HEK293T (cell line): ENCODE measurements around the gene GALNS.
"Not testable (repeated sequence)": the region's sequence is repeated elsewhere in the genome, so short reads cannot be mapped to it uniquely, and the experiment has no call there.

ENCODE experiments used
- CTCF ChIA-PET: fragments of 350-600 bp; formaldehyde crosslinking; extraction: SDS; loops from one replicate; lab custom pipeline; 2021; ENCODE audit warnings: antibody characterized with exemption, inconsistent platforms; lab: Yijun Ruan, JAX
- POLR2A ChIA-PET: fragments of 350-600 bp; formaldehyde crosslinking; extraction: SDS; loops from one replicate; lab custom pipeline; 2020; ENCODE audit warnings: antibody characterized with exemption, inconsistent platforms; lab: Yijun Ruan, JAX
- DNase-seq: peaks from one replicate; pipeline ENCODE4 v3.0.0; 2012; ENCODE audit warnings: mixed read lengths; ENCODE audit errors: extremely low spot score
- ARNT ChIP-seq: fragments of 450-650 bp; IDR thresholded peaks from 2 replicates; pipeline ENCODE4 v1.6.1; 2017; ENCODE audit warnings: mild to moderate bottlenecking
- BHLHE40 ChIP-seq: fragments of 450-650 bp; IDR thresholded peaks from 2 replicates; pipeline ENCODE4 v1.6.1; 2016; ENCODE audit warnings: mild to moderate bottlenecking, moderate library complexity, borderline replicate concordance
- CTBP1 ChIP-seq: fragments of 450-650 bp; IDR thresholded peaks from 2 replicates; pipeline ENCODE4 v1.6.1; 2016; ENCODE audit warnings: borderline replicate concordance
- ELF4 ChIP-seq: fragments of 450-650 bp; IDR thresholded peaks from 2 replicates; pipeline ENCODE4 v1.6.1; 2017; ENCODE audit warnings: antibody characterized with exemption
- FOXA1 ChIP-seq: fragments of 450-650 bp; IDR thresholded peaks from 2 replicates; pipeline ENCODE4 v1.6.1; 2016; ENCODE audit warnings: mild to moderate bottlenecking
- FOXK2 ChIP-seq: fragments of 450-650 bp; IDR thresholded peaks from 2 replicates; pipeline ENCODE4 v1.6.1; 2016; ENCODE audit warnings: mild to moderate bottlenecking
- FOXM1 ChIP-seq: fragments of 450-650 bp; IDR thresholded peaks from 2 replicates; pipeline ENCODE4 v1.6.1; 2017; ENCODE audit warnings: mild to moderate bottlenecking, borderline replicate concordance
- HDGF ChIP-seq: fragments of 450-650 bp; IDR thresholded peaks from 2 replicates; pipeline ENCODE4 v1.6.1; 2017; ENCODE audit warnings: antibody characterized with exemption, borderline replicate concordance
- L3MBTL2 ChIP-seq: fragments of 450-650 bp; conservative IDR thresholded peaks from 2 replicates; pipeline ENCODE4 v1.6.1; 2016; ENCODE audit warnings: mild to moderate bottlenecking
- LEF1 ChIP-seq: fragments of 450-650 bp; IDR thresholded peaks from 2 replicates; pipeline ENCODE4 v1.6.1; 2017; ENCODE audit warnings: mild to moderate bottlenecking, borderline replicate concordance
- NFRKB ChIP-seq: fragments of 450-650 bp; IDR thresholded peaks from 2 replicates; pipeline ENCODE4 v1.6.1; 2016; ENCODE audit warnings: mild to moderate bottlenecking, moderate library complexity
- SP1 ChIP-seq: fragments of 450-650 bp; IDR thresholded peaks from 2 replicates; pipeline ENCODE4 v1.6.1; 2017
- SUZ12 ChIP-seq: fragments of 450-650 bp; IDR thresholded peaks from 2 replicates; pipeline ENCODE4 v1.6.1; 2016; ENCODE audit warnings: mild to moderate bottlenecking
- TARDBP ChIP-seq: fragments of 450-650 bp; IDR thresholded peaks from 2 replicates; pipeline ENCODE4 v1.6.1; 2016
- ZNF384 ChIP-seq: fragments of 450-650 bp; IDR thresholded peaks from 2 replicates; pipeline ENCODE4 v1.6.1; 2016
- TF ChIP-seq, protein P1 (sequence below): fragments of 450-650 bp; IDR thresholded peaks from 2 replicates; pipeline ENCODE4 v1.6.1; 2016

The GALNS gene

DNA sequence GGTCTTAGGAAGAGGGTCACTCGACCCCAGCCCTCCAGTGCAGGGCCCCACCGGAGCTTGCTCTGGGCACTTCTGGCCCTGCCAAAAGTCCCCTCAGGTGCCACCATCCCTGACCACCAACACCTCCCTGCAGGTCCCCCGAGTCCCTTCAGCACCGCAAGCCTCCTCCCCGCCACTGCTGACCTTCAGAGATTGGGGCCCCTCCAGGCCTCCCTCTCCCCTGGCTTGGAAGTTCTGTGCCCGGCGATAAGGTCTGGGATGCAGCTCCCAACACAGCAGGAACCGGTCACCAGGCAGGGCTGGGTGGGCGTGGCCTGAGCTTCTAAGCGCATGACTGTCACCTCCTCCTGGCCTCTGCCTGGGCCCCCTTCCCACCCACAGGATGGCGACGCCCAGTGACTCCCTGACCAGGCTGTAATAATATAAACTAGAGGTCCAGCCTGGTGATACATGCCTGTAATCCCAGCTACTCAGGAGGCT is 82.9 kb downstream of the GALNS start:
- TF ChIP-seq LEF1 (no peak), HDGF (peak; percentile 82; the same call in 1 of the 2 replicates)
- ChIA-PET CTCF (interaction anchor here (1.1 kb wide), 2 partner anchors 19 to 37 kb away, joined by 4 to 7 read pairs; no protein-coding TSS in a partner anchor), POLR2A (interaction anchor here (1.1 to 4.4 kb wide), 5 partner anchors 9 to 36 kb away, joined by 3 to 30 read pairs (median 4); no protein-coding TSS in a partner anchor)
- no peak for DNase-seq

DNA sequence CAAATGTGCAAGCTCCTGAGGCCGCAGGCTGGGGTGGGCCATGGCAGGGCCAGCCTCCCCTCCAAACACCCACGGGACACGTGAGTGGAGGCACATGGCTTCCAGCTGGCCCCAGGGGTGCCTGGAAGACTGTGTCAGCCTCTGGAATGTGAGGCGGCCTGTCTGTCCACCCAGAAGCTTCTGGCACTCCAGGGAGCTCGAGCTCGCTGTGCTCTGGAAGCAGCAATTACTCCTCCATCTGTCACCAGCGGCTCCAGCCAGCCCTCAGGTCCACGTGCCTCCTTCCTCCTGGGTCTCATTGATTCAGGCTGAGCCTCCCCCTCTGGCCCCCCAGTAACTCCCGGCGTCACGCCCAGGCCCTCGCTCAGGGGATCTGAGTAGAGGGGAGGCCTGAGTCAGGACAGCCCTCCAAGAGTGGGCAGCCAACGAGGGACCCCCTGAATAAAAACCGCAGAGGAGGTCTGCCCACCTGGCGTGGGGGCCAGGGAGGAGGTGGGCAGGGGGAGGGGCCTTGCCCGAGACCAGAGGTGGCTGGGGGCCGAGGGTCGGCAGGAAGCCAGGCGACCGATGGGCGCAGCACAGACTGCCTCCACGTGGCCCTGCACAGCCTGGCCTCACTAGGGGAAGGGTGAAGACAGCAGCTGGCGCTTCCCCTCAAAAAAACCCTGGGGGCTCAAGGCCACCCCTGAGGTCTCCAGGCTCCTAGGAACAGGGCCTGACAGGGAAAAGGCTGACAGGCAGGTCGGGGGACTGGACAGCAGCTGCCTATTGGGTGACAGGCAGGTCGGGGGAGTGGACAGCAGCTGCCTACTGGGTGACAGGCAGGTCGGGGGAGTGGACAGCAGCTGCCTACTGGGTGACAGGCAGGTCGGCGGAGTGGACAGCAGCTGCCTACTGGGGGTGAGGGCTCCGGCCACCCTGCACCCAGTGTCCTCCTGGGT is 83.6 kb downstream of the GALNS start:
- DNase-seq, result no peak
- ChIA-PET POLR2A (interaction anchor here (1.1 to 4.4 kb wide), 6 partner anchors 9 to 37 kb away, joined by 3 to 30 read pairs (median 4); partner anchors contain the start of gene PIEZO1), CTCF (interaction anchor here (1.0 to 1.1 kb wide), 3 partner anchors 18 to 36 kb away, joined by 4 to 7 read pairs (median 5); no protein-coding TSS in a partner anchor)
- TF ChIP-seq ELF4 (no peak), BHLHE40 (no peak), NFRKB (no peak)
- TF ChIP-seq, protein P1, sequence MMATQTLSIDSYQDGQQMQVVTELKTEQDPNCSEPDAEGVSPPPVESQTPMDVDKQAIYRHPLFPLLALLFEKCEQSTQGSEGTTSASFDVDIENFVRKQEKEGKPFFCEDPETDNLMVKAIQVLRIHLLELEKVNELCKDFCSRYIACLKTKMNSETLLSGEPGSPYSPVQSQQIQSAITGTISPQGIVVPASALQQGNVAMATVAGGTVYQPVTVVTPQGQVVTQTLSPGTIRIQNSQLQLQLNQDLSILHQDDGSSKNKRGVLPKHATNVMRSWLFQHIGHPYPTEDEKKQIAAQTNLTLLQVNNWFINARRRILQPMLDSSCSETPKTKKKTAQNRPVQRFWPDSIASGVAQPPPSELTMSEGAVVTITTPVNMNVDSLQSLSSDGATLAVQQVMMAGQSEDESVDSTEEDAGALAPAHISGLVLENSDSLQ, result peak; percentile 20; the same call in 1 of the 2 replicates

DNA sequence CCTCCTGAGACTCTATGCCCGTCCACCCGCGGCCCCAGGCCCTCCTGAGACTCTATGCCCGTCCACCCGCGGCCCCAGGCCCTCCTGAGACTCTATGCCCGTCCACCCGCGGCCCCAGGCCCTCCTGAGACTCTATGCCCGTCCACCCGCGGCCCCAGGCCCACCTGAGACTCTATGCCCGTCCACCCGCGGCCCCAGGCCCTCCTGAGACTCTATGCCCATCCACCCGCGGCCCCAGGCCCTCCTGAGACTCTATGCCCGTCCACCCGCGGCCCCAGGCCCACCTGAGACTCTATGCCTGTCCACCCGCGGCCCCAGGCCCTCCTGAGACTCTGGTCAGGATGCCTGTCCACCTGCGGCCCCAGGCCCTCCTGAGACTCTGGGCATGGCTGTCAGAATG is 85.0 kb downstream of the GALNS start:
- CTCF ChIA-PET, result interaction anchor here (1.0 kb wide), 1 partner anchor 34 kb away, joined by 5 read pairs; no protein-coding TSS in a partner anchor

DNA sequence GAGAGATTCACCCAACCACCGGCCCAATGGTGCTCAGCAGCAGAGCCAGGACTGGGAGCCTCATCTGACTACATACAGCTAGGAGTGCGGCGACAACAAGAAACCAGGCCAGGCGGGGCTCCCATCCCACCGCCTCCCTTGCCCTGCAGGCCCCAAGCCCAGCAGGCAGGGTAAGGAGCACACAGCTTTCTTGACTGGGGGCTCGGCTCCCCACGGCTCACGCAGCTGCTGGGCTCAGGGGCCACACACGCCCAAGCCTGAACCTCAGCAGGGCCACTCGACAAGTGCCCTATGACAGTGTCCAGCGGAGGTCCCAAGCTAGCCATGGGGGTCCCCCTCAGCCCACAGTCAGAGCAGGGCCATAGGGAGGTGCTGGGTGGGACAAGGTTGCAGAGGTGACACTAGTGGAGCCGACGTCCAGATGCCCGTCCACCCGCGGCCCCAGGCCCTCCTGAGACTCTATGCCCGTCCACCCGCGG is 85.4 kb downstream of the GALNS start:
- ChIA-PET CTCF (interaction anchor here (2.1 kb wide), 1 partner anchor 34 kb away, joined by 10 read pairs; no protein-coding TSS in a partner anchor), POLR2A (interaction anchor here (0.7 to 4.4 kb wide), 6 partner anchors 9 to 39 kb away, joined by 3 to 30 read pairs (median 4); partner anchors contain the start of gene PIEZO1)
- TF ChIP-seq FOXM1, result no peak
- no peak for TF ChIP-seq SUZ12
- no peak for TF ChIP-seq NFRKB
- TF ChIP-seq FOXA1, result no peak
- no peak for TF ChIP-seq SP1
- TF ChIP-seq FOXK2, result no peak
- TF ChIP-seq L3MBTL2, result no peak
- TF ChIP-seq ARNT, result no peak
- no peak for TF ChIP-seq ZNF384
- no peak for TF ChIP-seq LEF1
- no peak for TF ChIP-seq BHLHE40
- no peak for TF ChIP-seq ELF4
- TF ChIP-seq, protein P1, result no peak
- no peak for TF ChIP-seq CTBP1
- no peak for TF ChIP-seq HDGF
- no peak for TF ChIP-seq TARDBP
- no peak for DNase-seq

More for the DNA sequence above, 85.0 kb downstream of the GALNS start:
- not testable (repeated sequence) for DNase-seq
- POLR2A ChIA-PET, result interaction anchor here (1.4 to 4.4 kb wide), 3 partner anchors 11 to 39 kb away, joined by 3 to 30 read pairs (median 4); partner anchors contain the start of gene PIEZO1

DNA sequence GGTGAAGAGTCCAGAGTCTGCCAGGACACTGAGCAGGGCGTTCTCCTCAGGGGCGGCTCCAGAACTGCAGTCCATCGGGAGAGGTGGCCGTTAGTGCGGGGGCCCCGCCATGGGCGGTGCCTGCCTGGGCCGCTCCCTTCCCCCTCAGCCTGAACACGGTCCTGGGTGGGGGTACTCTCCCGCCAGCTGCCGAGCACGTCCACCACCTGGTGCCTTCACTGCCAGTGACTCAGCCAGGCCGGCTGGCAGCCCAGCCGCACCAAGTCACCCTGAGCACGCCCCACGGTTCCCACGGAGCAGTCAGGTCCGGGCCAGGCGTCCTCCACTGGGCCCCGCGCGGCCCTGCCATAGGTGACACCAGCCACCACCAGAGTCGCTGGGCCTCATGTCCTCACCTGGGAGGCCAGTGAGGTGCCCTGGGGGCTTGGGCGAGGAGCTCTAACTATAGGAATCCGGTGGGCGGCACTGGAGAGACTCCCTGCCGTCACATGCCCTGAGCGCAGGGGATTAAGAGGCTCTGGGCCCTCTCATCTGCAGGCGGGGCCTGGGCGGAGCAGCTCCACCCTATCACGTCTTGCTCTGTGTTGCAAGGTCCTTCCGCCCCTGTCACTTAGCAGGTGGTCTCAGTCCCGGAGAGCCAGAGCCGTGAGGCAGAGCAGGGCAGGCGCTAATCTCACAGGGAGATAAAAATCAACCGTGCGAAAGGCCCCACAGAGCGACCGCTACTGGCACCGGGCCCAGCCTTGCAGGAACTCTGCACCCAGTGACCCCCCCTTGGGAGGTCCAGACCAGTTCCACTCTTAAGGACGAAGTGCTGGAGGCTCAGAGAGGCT is 86.1 kb downstream of the GALNS start:
- DNase-seq, result peak; percentile 77
- POLR2A ChIA-PET, result interaction anchor here (0.7 to 4.4 kb wide), 6 partner anchors 8 to 40 kb away, joined by 3 to 30 read pairs (median 4); partner anchors contain the start of gene PIEZO1
- CTCF ChIA-PET, result interaction anchor here (2.1 kb wide), 1 partner anchor 33 kb away, joined by 10 read pairs; no protein-coding TSS in a partner anchor
- TF ChIP-seq, protein P1, result peak; percentile 49; the same call in 1 of the 2 replicates
- no peak for TF ChIP-seq SUZ12
